Activated CD8-positive, alpha-beta memory T cell treated with anti-CD3 and anti-CD28 coated beads for 36 hours (primary cell): Measurements from ENCODE around the gene METTL24. TPM values are rescaled to one million over a fixed set of nuclear protein-coding genes. Genes with fewer than 3 reads are reported as not detected.
"Not testable (repeated sequence)": the region's sequence is repeated elsewhere in the genome, so short reads cannot be mapped to it uniquely, and the experiment has no call there.

Experiments used
- CTCF ChIA-PET: fragments of 350-600 bp; sonication (Branson Sonifier 250); formaldehyde crosslinking; loops from one replicate; lab custom pipeline; 2021; ENCODE audit warnings: antibody characterized with exemption; lab: Charles Lee
- POLR2A ChIA-PET: fragments of 350-600 bp; sonication (Branson Sonifier 250); formaldehyde crosslinking; loops from one replicate; lab custom pipeline; 2021; ENCODE audit warnings: antibody characterized with exemption; lab: Charles Lee
- total RNA-seq, 2 experiments: library from RNA; stranded (reverse); gene quantifications; one replicate each; pipeline ENCODE4 v1.2.3, GENCODE V29; 2021

METTL24 gene
- total RNA-seq, 2 experiments from 2014 or later: not detected

- CTCF ChIA-PET: no interaction called here
- POLR2A ChIA-PET: no interaction called here
These were observed 35.8 kb downstream of the METTL24 start for GRCh38 chr6:110322151-110322873.

GRCh38 chr6:110320307-110320706 is 37.8 kb downstream of the METTL24 start:
- ChIA-PET CTCF (no interaction called here), POLR2A (no interaction called here)

- ChIA-PET POLR2A (no interaction called here), CTCF (no interaction called here)
These were observed 38.3 kb downstream of the METTL24 start for GRCh38 chr6:110319843-110320242.

- ChIA-PET CTCF (interaction anchor here (1.0 kb wide), 1 partner anchor 9 kb away, joined by 3 read pairs; no protein-coding TSS in a partner anchor), POLR2A (no interaction called here)
These were observed 38.8 kb downstream of the METTL24 start for GRCh38 chr6:110319381-110319780.

GRCh38 chr6:110318971-110319370 is 39.2 kb downstream of the METTL24 start:
- ChIA-PET POLR2A (no interaction called here), CTCF (interaction anchor here (1.0 kb wide), 1 partner anchor 9 kb away, joined by 3 read pairs; no protein-coding TSS in a partner anchor)

GRCh38 chr6:110317646-110318045 is 40.5 kb downstream of the METTL24 start:
- CTCF ChIA-PET: interaction anchor here (1.0 kb wide), 1 partner anchor 10 kb away, joined by 3 read pairs; no protein-coding TSS in a partner anchor
- POLR2A ChIA-PET: no interaction called here

- ChIA-PET CTCF (interaction anchor here (0.6 to 1.0 kb wide), 2 partner anchors 10 to 18 kb away, joined by 3 read pairs; no protein-coding TSS in a partner anchor), POLR2A (no interaction called here)
These were observed 41.0 kb downstream of the METTL24 start for GRCh38 chr6:110317189-110317588.

GRCh38 chr6:110315869-110316398 is 42.2 kb downstream of the METTL24 start:
- ChIA-PET CTCF (no interaction called here), POLR2A (no interaction called here)

GRCh38 chr6:110315207-110315868 is 42.8 kb downstream of the METTL24 start:
- ChIA-PET POLR2A (no interaction called here), CTCF (no interaction called here)

GRCh38 chr6:110310861-110311446 is 47.2 kb downstream of the METTL24 start:
- ChIA-PET POLR2A (no interaction called here), CTCF (no interaction called here)

- POLR2A ChIA-PET, CTCF ChIA-PET: not testable (repeated sequence)
These were observed 48.7 kb downstream of the METTL24 start for GRCh38 chr6:110309432-110309831.

- POLR2A ChIA-PET: no interaction called here
- CTCF ChIA-PET: interaction anchor here (1.0 kb wide), 1 partner anchor 10 kb away, joined by 3 read pairs; no protein-coding TSS in a partner anchor
These were observed 50.8 kb downstream of the METTL24 start for GRCh38 chr6:110307368-110307767.

GRCh38 chr6:110305832-110306231 is 52.3 kb downstream of the METTL24 start:
- CTCF ChIA-PET: not testable (repeated sequence)

GRCh38 chr6:110303692-110304091 is 54.5 kb downstream of the METTL24 start:
- CTCF ChIA-PET, POLR2A ChIA-PET: not testable (repeated sequence)

More at GRCh38 chr6:110305832-110306231, 52.3 kb downstream of the METTL24 start:
- POLR2A ChIA-PET: not testable (repeated sequence)

GRCh38 chr6:110298916-110299315 is 59.2 kb downstream of the METTL24 start:
- CTCF ChIA-PET: no interaction called here
- POLR2A ChIA-PET: no interaction called here

GRCh38 chr6:110298411-110298810 is 59.7 kb downstream of the METTL24 start:
- POLR2A ChIA-PET: no interaction called here
- CTCF ChIA-PET: no interaction called here

- POLR2A ChIA-PET: no interaction called here
- CTCF ChIA-PET: interaction anchor here (0.5 kb wide), 1 partner anchor 258 kb away, joined by 3 read pairs; no protein-coding TSS in a partner anchor
These were observed 61.7 kb downstream of the METTL24 start for GRCh38 chr6:110296241-110297025.

GRCh38 chr6:110295451-110296165 is 62.5 kb downstream of the METTL24 start:
- CTCF ChIA-PET: interaction anchor here (0.5 kb wide), 1 partner anchor 257 kb away, joined by 3 read pairs; no protein-coding TSS in a partner anchor

More at GRCh38 chr6:110295451-110296165, 62.5 kb downstream of the METTL24 start:
- POLR2A ChIA-PET: no interaction called here
